ENCODE results near the gene SLIT1.

The SLIT1 gene

GRCh38 chr10:97174941-97175340 lies 10.8 kb downstream of the SLIT1 start:
- ATAC-seq (replicated peaks) (no peak), DNase-seq (no peak)
- Mint-ChIP-seq H3K9me3 (no peaks in the 10 kb centered on the region), H3K27me3 (peaks cover 0 to 28% of the 10 kb centered on the region in 2 donors), H3K27ac (no peak overlapping the region), H3K36me3 (ENCODE audit: insufficient read depth) (no peaks in the 10 kb centered on the region), H3K4me1 (ENCODE audit: low read depth in 2 of 2) (peaks cover 0 to 3% of the 10 kb centered on the region in 2 donors), H3K4me3 (no peak overlapping the region)

GRCh38 chr10:97174276-97174775 lies 11.4 kb downstream of the SLIT1 start:
- no peak for DNase-seq
- ATAC-seq (replicated peaks), result no peak
- Mint-ChIP-seq H3K36me3 (ENCODE audit: insufficient read depth) (no peaks in the 10 kb centered on the region), H3K4me1 (ENCODE audit: low read depth in 2 of 2) (peaks cover 0 to 3% of the 10 kb centered on the region in 2 donors), H3K27me3 (peaks cover 0 to 32% of the 10 kb centered on the region in 2 donors), H3K27ac (no peak overlapping the region), H3K4me3 (no peak overlapping the region), H3K9me3 (no peaks in the 10 kb centered on the region)

GRCh38 chr10:97173036-97173435 lies 12.7 kb downstream of the SLIT1 start:
- peaks cover 0 to 3% of the 10 kb centered on the region in 2 donors for H3K4me1 Mint-ChIP-seq (ENCODE audit: low read depth in 2 of 2)
- DNase-seq (no peak), ATAC-seq (replicated peaks) (no peak)
- H3K27me3 Mint-ChIP-seq, result peaks cover 0 to 39% of the 10 kb centered on the region in 2 donors
- H3K36me3 Mint-ChIP-seq (ENCODE audit: insufficient read depth), result no peaks in the 10 kb centered on the region
- H3K4me3 Mint-ChIP-seq, result no peak overlapping the region
- no peaks in the 10 kb centered on the region for H3K9me3 Mint-ChIP-seq
- no peak overlapping the region for H3K27ac Mint-ChIP-seq

- Mint-ChIP-seq H3K27me3 (peaks cover 0 to 39% of the 10 kb centered on the region in 2 donors), H3K36me3 (ENCODE audit: insufficient read depth) (no peaks in the 10 kb centered on the region), H3K4me1 (ENCODE audit: low read depth in 2 of 2) (peaks cover 0 to 3% of the 10 kb centered on the region in 2 donors), H3K27ac (no peak overlapping the region), H3K9me3 (no peaks in the 10 kb centered on the region), H3K4me3 (no peak overlapping the region)
- DNase-seq, result no peak
- no peak for ATAC-seq (replicated peaks)
These were observed 14.8 kb downstream of the SLIT1 start for GRCh38 chr10:97171001-97171400.

GRCh38 chr10:97169911-97170693 lies 15.7 kb downstream of the SLIT1 start:
- Mint-ChIP-seq H3K4me3 (no peak overlapping the region), H3K36me3 (ENCODE audit: insufficient read depth) (no peaks in the 10 kb centered on the region), H3K4me1 (ENCODE audit: low read depth in 2 of 2) (peaks cover 0 to 3% of the 10 kb centered on the region in 2 donors), H3K27me3 (peaks cover 0 to 39% of the 10 kb centered on the region in 2 donors), H3K27ac (no peak overlapping the region), H3K9me3 (no peaks in the 10 kb centered on the region)
- ATAC-seq (replicated peaks) (no peak), DNase-seq (no peak)

- Mint-ChIP-seq H3K27me3 (peaks cover 0 to 39% of the 10 kb centered on the region in 2 donors), H3K4me1 (ENCODE audit: low read depth in 2 of 2) (peaks cover 0 to 3% of the 10 kb centered on the region in 2 donors), H3K36me3 (ENCODE audit: insufficient read depth) (no peaks in the 10 kb centered on the region), H3K4me3 (no peak overlapping the region), H3K27ac (no peak overlapping the region), H3K9me3 (no peaks in the 10 kb centered on the region)
- no peak for DNase-seq
- ATAC-seq (replicated peaks), result no peak
These were observed 16.7 kb downstream of the SLIT1 start for GRCh38 chr10:97169063-97169462.

- no peaks in the 10 kb centered on the region for H3K36me3 Mint-ChIP-seq (ENCODE audit: insufficient read depth)
- ATAC-seq (replicated peaks), result no peak
- H3K4me1 Mint-ChIP-seq (ENCODE audit: low read depth in 2 of 2), result peaks cover 0 to 3% of the 10 kb centered on the region in 2 donors
These were observed 17.1 kb downstream of the SLIT1 start for GRCh38 chr10:97168645-97169044.

GRCh38 chr10:97165499-97165898 lies 20.3 kb downstream of the SLIT1 start:
- DNase-seq (no peak), ATAC-seq (replicated peaks) (no peak)
- no peak overlapping the region for H3K4me3 Mint-ChIP-seq
- H3K4me1 Mint-ChIP-seq (ENCODE audit: low read depth in 2 of 2), result no peaks in the 10 kb centered on the region
- H3K9me3 Mint-ChIP-seq, result no peaks in the 10 kb centered on the region
- H3K27me3 Mint-ChIP-seq, result peaks cover 0 to 19% of the 10 kb centered on the region in 2 donors
- peak overlapping the region in 1 of 2 donors; percentile 30 for H3K27ac Mint-ChIP-seq
- peaks cover 2% of the 10 kb centered on the region for H3K36me3 Mint-ChIP-seq (ENCODE audit: insufficient read depth)

More at GRCh38 chr10:97168645-97169044, 17.1 kb downstream of the SLIT1 start:
- Mint-ChIP-seq H3K9me3 (no peaks in the 10 kb centered on the region), H3K27ac (no peak overlapping the region), H3K4me3 (no peak overlapping the region), H3K27me3 (peaks cover 0 to 39% of the 10 kb centered on the region in 2 donors)
- DNase-seq, result no peak

GRCh38 chr10:97163781-97164501 lies 21.8 kb downstream of the SLIT1 start:
- no peak overlapping the region for H3K27ac Mint-ChIP-seq
- DNase-seq (no peak), ATAC-seq (replicated peaks) (no peak)
- peaks cover 0 to 3% of the 10 kb centered on the region in 2 donors for H3K27me3 Mint-ChIP-seq
- no peaks in the 10 kb centered on the region for H3K9me3 Mint-ChIP-seq
- no peak overlapping the region for H3K4me3 Mint-ChIP-seq
- H3K4me1 Mint-ChIP-seq (ENCODE audit: low read depth in 2 of 2), result no peaks in the 10 kb centered on the region
- H3K36me3 Mint-ChIP-seq (ENCODE audit: insufficient read depth), result peaks cover 2% of the 10 kb centered on the region

GRCh38 chr10:97163181-97163580 lies 22.6 kb downstream of the SLIT1 start:
- no peak overlapping the region for H3K27ac Mint-ChIP-seq
- no peak overlapping the region for H3K4me3 Mint-ChIP-seq
- no peaks in the 10 kb centered on the region for H3K27me3 Mint-ChIP-seq
- no peak for ATAC-seq (replicated peaks)
- H3K36me3 Mint-ChIP-seq (ENCODE audit: insufficient read depth), result peaks cover 2% of the 10 kb centered on the region
- no peaks in the 10 kb centered on the region for H3K9me3 Mint-ChIP-seq
- no peaks in the 10 kb centered on the region for H3K4me1 Mint-ChIP-seq (ENCODE audit: low read depth in 2 of 2)
- DNase-seq, result no peak

GRCh38 chr10:97159646-97160305 lies 26.0 kb downstream of the SLIT1 start:
- no peaks in the 10 kb centered on the region for H3K27me3 Mint-ChIP-seq
- H3K4me1 Mint-ChIP-seq (ENCODE audit: low read depth in 2 of 2), result no peaks in the 10 kb centered on the region
- DNase-seq (no peak), ATAC-seq (replicated peaks) (no peak)
- H3K27ac Mint-ChIP-seq, result no peak overlapping the region
- H3K36me3 Mint-ChIP-seq (ENCODE audit: insufficient read depth), result peaks cover 2% of the 10 kb centered on the region
- H3K9me3 Mint-ChIP-seq, result no peaks in the 10 kb centered on the region
- H3K4me3 Mint-ChIP-seq, result no peak overlapping the region

- ATAC-seq (replicated peaks) (no peak), DNase-seq (no peak)
These were observed 28.1 kb downstream of the SLIT1 start for GRCh38 chr10:97157578-97158095.

GRCh38 chr10:97154781-97155180 lies 31.0 kb downstream of the SLIT1 start:
- Mint-ChIP-seq H3K4me3 (no peak overlapping the region), H3K27me3 (no peaks in the 10 kb centered on the region), H3K4me1 (ENCODE audit: low read depth in 2 of 2) (no peaks in the 10 kb centered on the region), H3K9me3 (no peaks in the 10 kb centered on the region), H3K36me3 (ENCODE audit: insufficient read depth) (no peaks in the 10 kb centered on the region), H3K27ac (no peak overlapping the region)
- no peak for ATAC-seq (replicated peaks)
- no peak for DNase-seq

More at GRCh38 chr10:97157578-97158095, 28.1 kb downstream of the SLIT1 start:
- Mint-ChIP-seq H3K4me3 (no peak overlapping the region), H3K9me3 (no peaks in the 10 kb centered on the region), H3K27me3 (no peaks in the 10 kb centered on the region), H3K36me3 (ENCODE audit: insufficient read depth) (peaks cover 2% of the 10 kb centered on the region), H3K4me1 (ENCODE audit: low read depth in 2 of 2) (no peaks in the 10 kb centered on the region), H3K27ac (no peak overlapping the region)

Measured in effector memory CD8-positive, alpha-beta T cell (primary cell).